ENCODE data around the gene CNIH3.

GRCh38 chr1:224718470-224719053 lies 102.4 kb downstream of the CNIH3 start:
- no peak for TF ChIP-seq YY1 (IDR thresholded peaks at IDR 0.05; ENCODE audit: extremely low read depth, insufficient replicate concordance, low read depth, low read length)
- TF ChIP-seq CTCF (IDR thresholded peaks at IDR 0.05 in 2 of 3, conservative IDR thresholded peaks at IDR 0.05 in 1 of 3; ENCODE audit: borderline replicate concordance in 1 of 3, insufficient read depth in 1 of 3, low read depth in 2 of 3, low read length in 2 of 3), result no peak
- TF ChIP-seq EZH2 (IDR thresholded peaks at IDR 0.05), result no peak
- TF ChIP-seq EZH2phosphoT487 (IDR thresholded peaks at IDR 0.05; ENCODE audit: borderline replicate concordance), result no peak
- no peak for TF ChIP-seq POLR2A (IDR thresholded peaks at IDR 0.05; ENCODE audit: borderline replicate concordance, extremely low read depth, insufficient read depth, insufficient read length)
- TF ChIP-seq EGR1 (IDR thresholded peaks at IDR 0.05; ENCODE audit: low read depth), result no peak
- no peak for TF ChIP-seq SP1 (IDR thresholded peaks at IDR 0.05; ENCODE audit: low read depth)
- TF ChIP-seq CEBPB (IDR thresholded peaks at IDR 0.05; ENCODE audit: low read depth), result no peak
- no peak for TF ChIP-seq REST (IDR thresholded peaks at IDR 0.05; ENCODE audit: low read depth)
- no peak for TF ChIP-seq POLR2AphosphoS5 (IDR thresholded peaks at IDR 0.05; ENCODE audit: low read depth, low read length)
- TF ChIP-seq MAX (IDR thresholded peaks at IDR 0.05), result no peak
- no peak for TF ChIP-seq RAD21 (IDR thresholded peaks at IDR 0.05; ENCODE audit: low read depth)
- no peak for TF ChIP-seq ATF3 (IDR thresholded peaks at IDR 0.05)

Measured in HCT116 (cell line).